GM12878 (cell line): ENCODE measurements around the gene ZNF365. TPM values are rescaled to one million over a fixed set of nuclear protein-coding genes. Genes with fewer than 3 reads are reported as not detected.

Experiments used
- ATAC-seq: fragments of 200-7000 bp; cut with Tn5 transposase; 3 replicates; pipeline ENCODE4 v1.9.1; 2020; ENCODE audit warnings: mild to moderate bottlenecking, moderate library complexity
- BruUV-seq: library from RNA; stranded (reverse); fragments of 400-500 nt; replicated peaks from 2 replicates; lab custom pipeline; 2021; lab: Mats Ljungman, UMichigan
- CTCF ChIA-PET: fragments of 300-600 bp; sonication (Branson Sonifier 250); formaldehyde crosslinking; extraction: SDS; loops from one replicate; lab custom pipeline; 2021; ENCODE audit warnings: inconsistent platforms; lab: Yijun Ruan, JAX
- POLR2A ChIA-PET: fragments of 350-600 bp; formaldehyde crosslinking; extraction: SDS; loops from one replicate; lab custom pipeline; 2021; ENCODE audit warnings: inconsistent platforms; lab: Charles Lee
- RAD21 ChIA-PET: fragments of 300-600 bp; sonication (Branson Sonifier 250); formaldehyde crosslinking; loops from one replicate; lab custom pipeline; 2023; ENCODE audit warnings: antibody characterized with exemption; ENCODE audit not compliant: unreplicated experiment; lab: Charles Lee
- SMC1A ChIA-PET: fragments of 300-600 bp; sonication (Branson Sonifier 250); formaldehyde crosslinking; loops from one replicate; lab custom pipeline; 2023; ENCODE audit not compliant: unreplicated experiment, uncharacterized antibody; lab: Charles Lee
- DNase-seq: peaks from one replicate; pipeline ENCODE4 v3.0.0-alpha.2; 2011; ENCODE audit warnings: low read depth, low spot score
- FAIRE-seq: peaks from 3 replicates; lab custom pipeline; 2011; peaks lifted over from hg19 to GRCh38; lab: Jason Lieb, UNC
- H2AFZ ChIP-seq: 2 replicates; pipeline ENCODE4 v1.6.0; 2011; ENCODE audit warnings: low read depth, low read length, control low read depth; ENCODE audit not compliant: control insufficient read depth
- H3K27ac ChIP-seq: 2 replicates; pipeline ENCODE4 v1.5.1; 2011; ENCODE audit warnings: control low read depth; ENCODE audit not compliant: control insufficient read depth, insufficient read depth
- H3K27me3 ChIP-seq, 2 experiments: replicated peaks in 1 of 2; 2 replicates each; pipeline versions ENCODE4 v1.6.0 to v1.6.1; 2011; ENCODE audit warnings: low read length in 1 of 2; ENCODE audit not compliant: control insufficient read depth in 2 of 2, insufficient read depth in 2 of 2
- H3K36me3 ChIP-seq, 2 experiments: 2 replicates each; pipeline ENCODE4 v1.5.1; 2011; ENCODE audit warnings: low read length in 1 of 2; ENCODE audit not compliant: control insufficient read depth in 2 of 2, insufficient read depth in 2 of 2
- H3K4me1 ChIP-seq: 2 replicates; pipeline ENCODE4 v1.6.1; 2011; ENCODE audit warnings: mild to moderate bottlenecking, low read length, moderate library complexity, mixed read lengths; ENCODE audit not compliant: control insufficient read depth, insufficient read depth
- H3K4me2 ChIP-seq: 2 replicates; pipeline ENCODE4 v1.6.0; 2011; ENCODE audit warnings: control low read depth; ENCODE audit not compliant: control insufficient read depth, insufficient read depth
- H3K4me3 ChIP-seq: fragments of 200-600 bp; sonication (generic); 2 replicates; pipeline ENCODE4 v1.5.1; 2016
- H3K79me2 ChIP-seq: 2 replicates; pipeline ENCODE4 v1.6.0; 2011; ENCODE audit warnings: low read length; ENCODE audit not compliant: control insufficient read depth, insufficient read depth
- H3K9ac ChIP-seq: 2 replicates; pipeline ENCODE4 v1.8.0; 2011; ENCODE audit warnings: low read length, control low read depth, mixed read lengths; ENCODE audit not compliant: control insufficient read depth, insufficient read depth
- H3K9me3 ChIP-seq: replicated peaks from 3 replicates; pipeline ENCODE4 v1.5.1; 2011; ENCODE audit warnings: mild to moderate bottlenecking, low read length; ENCODE audit not compliant: control insufficient read depth, insufficient read depth
- H4K20me1 ChIP-seq: 2 replicates; pipeline ENCODE4 v1.6.0; 2011; ENCODE audit not compliant: control insufficient read depth, insufficient read depth
- BRCA1 ChIP-seq: IDR thresholded peaks from 2 replicates; pipeline ENCODE4 v1.6.1; 2011; ENCODE audit warnings: low read depth, low read length, improper control_type of control experiment
- CHD2 ChIP-seq: IDR thresholded peaks from 2 replicates; pipeline ENCODE4 v1.6.1; 2011; ENCODE audit warnings: low read depth, low read length, improper control_type of control experiment, borderline replicate concordance
- EP300 ChIP-seq, 2 experiments: fragments of 150-350 bp in 1 of 2; IDR thresholded peaks; 2 replicates each; pipeline ENCODE4 v1.6.1; 2011 to 2012; ENCODE audit warnings: low read depth in 2 of 2, low read length in 2 of 2, borderline replicate concordance in 1 of 2, improper control_type of control experiment in 1 of 2, inconsistent platforms in 1 of 2; ENCODE audit not compliant: control insufficient read depth in 1 of 2
- ESRRA ChIP-seq: IDR thresholded peaks from 2 replicates; pipeline ENCODE4 v1.6.1; 2012; ENCODE audit warnings: mild to moderate bottlenecking, low read length, improper control_type of control experiment
- HDAC6 ChIP-seq: fragments of 200-600 bp; sonication (generic); IDR thresholded peaks from one replicate; pipeline ENCODE4 v1.8.0; 2017; ENCODE audit warnings: antibody characterized with exemption; ENCODE audit not compliant: unreplicated experiment
- MTA2 ChIP-seq: fragments of 450-650 bp; IDR thresholded peaks from 2 replicates; pipeline ENCODE4 v1.6.1; 2016; ENCODE audit warnings: low read depth, mild to moderate bottlenecking, moderate library complexity
- NFXL1 ChIP-seq: fragments of 450-650 bp; IDR thresholded peaks from 2 replicates; pipeline ENCODE4 v1.6.1; 2017; ENCODE audit warnings: antibody characterized with exemption, mild to moderate bottlenecking, borderline replicate concordance
- NR2C2 ChIP-seq: IDR thresholded peaks from 2 replicates; pipeline ENCODE4 v1.6.1; 2011; ENCODE audit warnings: borderline replicate concordance, low read depth; ENCODE audit not compliant: control insufficient read depth, insufficient read length
- RELA ChIP-seq: fragments of 450-650 bp; IDR thresholded peaks from 2 replicates; pipeline ENCODE4 v1.8.0; 2014; ENCODE audit warnings: borderline replicate concordance; ENCODE audit not compliant: partially characterized antibody
- RFX5 ChIP-seq: IDR thresholded peaks from 2 replicates; pipeline ENCODE4 v1.6.1; 2011; ENCODE audit warnings: low read depth, low read length, improper control_type of control experiment
- YY1 ChIP-seq: IDR thresholded peaks from 2 replicates; pipeline ENCODE4 v1.6.1; 2011; ENCODE audit warnings: low read depth, mild to moderate bottlenecking, low read length
- ZBTB11 ChIP-seq: fragments of 450-650 bp; formaldehyde crosslinking; IDR thresholded peaks from 2 replicates; pipeline ENCODE4 v1.5.0; 2022; ENCODE audit warnings: mild to moderate bottlenecking, missing genetic modification characterization
- ZNF592 ChIP-seq: fragments of 450-650 bp; IDR thresholded peaks from 2 replicates; pipeline ENCODE4 v1.6.1; 2017; ENCODE audit warnings: mild to moderate bottlenecking, moderate library complexity
- WGBS: methylation state at CpG from one replicate; pipeline ENCODE4 v1.1.6; 2016; ENCODE audit warnings: low lambda C conversion rate; ENCODE audit not compliant: insufficient replicate concordance, insufficient coverage; ENCODE audit errors: missing lambda C conversion rate; 5-methylcytosine and 5-hydroxymethylcytosine counted together
- in situ Hi-C: fragments of 300-500 bp; cut with MboI; formaldehyde crosslinking; loops from 9 replicates; pipeline ENCODE4 v1.14.3; 2018; ENCODE audit warnings: mixed read lengths
- intact Hi-C: fragments of 100-400 bp; cut with micrococcal nuclease; formaldehyde crosslinking; loops from one replicate; pipeline ENCODE4 v1.14.2; 2022; ENCODE audit not compliant: unreplicated experiment
- polyA plus RNA-seq, 11 experiments: library from polyadenylated mRNA; depleted of rRNA in 4 of 11; unstranded in 6 of 11; stranded (reverse) in 5 of 11; fragments of >200 nt; fragmentation: Nextera tagmentation in 4 of 11; fragmentation: Illumina TruSeq in 1 of 11; extraction: Ambion mirVana in 4 of 11; extraction: Trizol in 1 of 11; gene quantifications; 1 replicate in 1 of 11; 2 replicates in 10 of 11; pipeline versions ENCODE4 v1.2.1 to v1.2.3, GENCODE V29; 2011 to 2016; ENCODE audit warnings: inconsistent platforms in 2 of 11, missing spikeins in 2 of 11, low read depth in 1 of 11
- total RNA-seq, 4 experiments: library from RNA; depleted of rRNA in 3 of 4; stranded (reverse); fragments of >200 nt in 3 of 4; fragmentation: Illumina TruSeq in 1 of 4; extraction: Trizol in 1 of 4; gene quantifications; 2 replicates each; pipeline versions ENCODE4 v1.2.1 to v1.2.3, GENCODE V29; 2013 to 2021

ZNF365 gene
- total and polyA plus RNA-seq, 10 of the 15 experiments (the other 5 are each of a cell fraction or from before 2014, with no cell fraction given) = 0.08 TPM; not detected in 9

GRCh38 chr10:62377966-62378365 lies 3.8 kb downstream of the ZNF365 start:
- BruUV-seq = no TSS peak
- H3K4me2 ChIP-seq = no peak overlapping the region
- ChIA-PET RAD21 (no interaction called here), SMC1A (no interaction called here), CTCF (no interaction called here), POLR2A (no interaction called here)
- WGBS = 29% methylated on average over 6 of the region's 6 CpGs
- no peak overlapping the region for H2AFZ ChIP-seq
- no peak for FAIRE-seq
- H3K79me2 ChIP-seq = no peaks in the 10 kb centered on the region
- peaks cover 8 to 22% of the 10 kb centered on the region in 2 experiments for H3K27me3 ChIP-seq
- H4K20me1 ChIP-seq = no peaks in the 10 kb centered on the region
- no peak overlapping the region for H3K9ac ChIP-seq
- intact Hi-C loops = no loop called here
- H3K36me3 ChIP-seq = no peaks in the 10 kb centered on the region
- DNase-seq = no peak
- no peak for TF ChIP-seq ZNF592
- TF ChIP-seq BRCA1 = no peak
- no peak for TF ChIP-seq RELA
- no peak for TF ChIP-seq YY1
- TF ChIP-seq ZBTB11 (CRISPR knock-in tag) = no peak
- no peak for TF ChIP-seq EP300 (IDR thresholded peaks at IDR 0.05; ENCODE audit: borderline replicate concordance in 1 of 2, control insufficient read depth in 1 of 2, low read depth in 2 of 2, low read length in 2 of 2)
- TF ChIP-seq MTA2 = no peak
- no peak for TF ChIP-seq HDAC6
- no peak for TF ChIP-seq NFXL1
- no peak for TF ChIP-seq NR2C2
- no peak for TF ChIP-seq CHD2
- TF ChIP-seq RFX5 = no peak
- TF ChIP-seq ESRRA = no peak
- TF ChIP-seq, all 136 proteins: peak for 0
- ATAC-seq = no peak
- Histone ChIP-seq H3K9me3 (no peaks in the 10 kb centered on the region), H3K4me3 (no peak overlapping the region), H3K27ac (no peak overlapping the region), H3K4me1 (no peaks in the 10 kb centered on the region)
- in situ Hi-C loops = no loop called here
